ENCODE data around the gene FBXO5.

Gene FBXO5

GRCh38 chr6:152946995-152947394 lies 35.8 kb downstream of the FBXO5 start:
- no peak for DNase-seq

- DNase-seq = no peak
Observed at GRCh38 chr6:152946484-152946883, 36.4 kb downstream of the FBXO5 start.

- no peak for DNase-seq
Observed at GRCh38 chr6:152943260-152943897, 39.5 kb downstream of the FBXO5 start.

GRCh38 chr6:152942319-152942869 lies 40.4 kb downstream of the FBXO5 start:
- no peak for DNase-seq

- no peak for DNase-seq
Observed at GRCh38 chr6:152941746-152942145, 41.1 kb downstream of the FBXO5 start.

GRCh38 chr6:152932865-152933264 lies 50.0 kb downstream of the FBXO5 start:
- DNase-seq = no peak

- DNase-seq = no peak
Observed at GRCh38 chr6:152922706-152923105, 60.1 kb downstream of the FBXO5 start.
